SK-N-SH (cell line): ENCODE results near the gene HLA-DQA2. TPM values are rescaled to one million over a fixed set of nuclear protein-coding genes. Genes with fewer than 3 reads are reported as not detected.

ENCODE experiments used
- CTCF ChIA-PET: fragments of 300-600, 350-600 bp; formaldehyde crosslinking; extraction: SDS; loops from one replicate; lab custom pipeline; 2021; lab: Yijun Ruan, JAX
- POLR2A ChIA-PET: fragments of 350-600 bp; sonication (Branson Sonifier 250); formaldehyde crosslinking; extraction: SDS; loops from one replicate; lab custom pipeline; 2020; ENCODE audit warnings: antibody characterized with exemption, inconsistent platforms; lab: Yijun Ruan, JAX
- DNase-seq: peaks from one replicate; pipeline ENCODE4 v3.0.0; 2012
- H2AFZ ChIP-seq: fragments of 200-600 bp; sonication (generic); 2 replicates; pipeline ENCODE4 v1.8.1; 2016; ENCODE audit warnings: antibody characterized with exemption, mild to moderate bottlenecking, low read depth
- H3F3A ChIP-seq: fragments of 200-600 bp; sonication (generic); replicated peaks from 2 replicates; pipeline ENCODE3; 2016; ENCODE audit warnings: antibody characterized with exemption, mild to moderate bottlenecking; ENCODE audit not compliant: insufficient read depth
- H3K27ac ChIP-seq, 2 experiments: fragments of 200-500 bp in 1 of 2; fragments of 200-600 bp in 1 of 2; sonication (Bioruptor generic) in 1 of 2; sonication (generic), shearing (Covaris generic) in 1 of 2; 2 replicates each; pipeline versions ENCODE4 v1.5.1 to v1.6.1; 2014 to 2016; ENCODE audit warnings: low read depth in 2 of 2, inconsistent platforms in 1 of 2, low read length in 1 of 2, mild to moderate bottlenecking in 1 of 2, mixed read lengths in 1 of 2
- H3K27me3 ChIP-seq: fragments of 200-600 bp; sonication (generic), shearing (Covaris generic); 2 replicates; pipeline ENCODE4 v1.6.1; 2016; ENCODE audit warnings: mixed run types; ENCODE audit not compliant: insufficient read depth
- H3K36me3 ChIP-seq, 2 experiments: fragments of 200-500 bp in 1 of 2; fragments of 200-600 bp in 1 of 2; sonication (Bioruptor generic) in 1 of 2; sonication (generic) in 1 of 2; replicated peaks in 1 of 2; 2 replicates each; pipeline versions ENCODE3 to v1.5.1; 2014 to 2016; ENCODE audit warnings: low read length in 1 of 2, mild to moderate bottlenecking in 1 of 2; ENCODE audit not compliant: insufficient read depth in 2 of 2, control insufficient read depth in 1 of 2
- H3K4me1 ChIP-seq, 2 experiments: fragments of 200-500 bp in 1 of 2; fragments of 200-600 bp in 1 of 2; sonication (Bioruptor generic) in 1 of 2; sonication (generic), shearing (Covaris generic) in 1 of 2; 2 replicates each; pipeline versions ENCODE4 v1.5.1 to v1.6.1; 2014 to 2016; ENCODE audit warnings: low read depth in 1 of 2, low read length in 1 of 2, mixed run types in 1 of 2; ENCODE audit not compliant: insufficient read depth in 2 of 2, control insufficient read depth in 1 of 2
- H3K4me2 ChIP-seq: fragments of 200-600 bp; sonication (generic), shearing (Covaris generic); 2 replicates; pipeline ENCODE4 v1.6.1; 2017; ENCODE audit warnings: mixed run types
- H3K4me3 ChIP-seq, 2 experiments: fragments of 200-500 bp in 1 of 2; fragments of 200-600 bp in 1 of 2; sonication (Bioruptor generic) in 1 of 2; sonication (generic), shearing (Covaris generic) in 1 of 2; 2 replicates each; pipeline versions ENCODE4 v1.5.1 to v1.8.1; 2014 to 2016; ENCODE audit warnings: low read depth in 2 of 2, inconsistent platforms in 1 of 2, low read length in 1 of 2, mild to moderate bottlenecking in 1 of 2, mixed read lengths in 1 of 2, moderate library complexity in 1 of 2
- H3K79me2 ChIP-seq: fragments of 200-600 bp; sonication (generic); 2 replicates; pipeline ENCODE4 v1.8.1; 2017; ENCODE audit warnings: mild to moderate bottlenecking; ENCODE audit not compliant: insufficient read depth
- H3K9ac ChIP-seq: fragments of 200-600 bp; sonication (generic); 2 replicates; pipeline ENCODE4 v1.6.1; 2017; ENCODE audit warnings: mixed run types
- H3K9me2 ChIP-seq: fragments of 200-600 bp; sonication (generic); 2 replicates; pipeline ENCODE4 v1.6.1; 2017; ENCODE audit warnings: mixed run types
- H3K9me3 ChIP-seq: fragments of 200-600 bp; sonication (generic); 2 replicates; pipeline ENCODE4 v1.6.1; 2017; ENCODE audit warnings: mixed run types, mild to moderate bottlenecking, moderate library complexity
- H4K20me1 ChIP-seq: fragments of 200-600 bp; sonication (generic); 2 replicates; pipeline ENCODE4 v1.6.1; 2017; ENCODE audit warnings: mild to moderate bottlenecking, mixed run types; ENCODE audit not compliant: insufficient read depth
- CHD2 ChIP-seq: fragments of 150-350 bp; IDR thresholded peaks from 2 replicates; pipeline ENCODE4 v1.6.1; 2018; ENCODE audit warnings: low read length; ENCODE audit not compliant: partially characterized antibody
- EP300 ChIP-seq, 2 experiments: IDR thresholded peaks; 2 replicates each; pipeline versions ENCODE4 v1.4.0 to v1.6.1; 2012; ENCODE audit warnings: borderline replicate concordance in 1 of 2, low read depth in 1 of 2, low read length in 1 of 2
- EZH2phosphoT487 ChIP-seq: fragments of 200-600 bp; sonication (generic); IDR thresholded peaks from 2 replicates; pipeline ENCODE4 v1.6.1; 2017; ENCODE audit warnings: low read depth, mixed run types, mild to moderate bottlenecking, antibody characterized with exemption, moderate library complexity, borderline replicate concordance
- GABPA ChIP-seq: IDR thresholded peaks from 2 replicates; pipeline ENCODE4 v1.4.0; 2012; ENCODE audit warnings: low read depth, mild to moderate bottlenecking
- GATA2 ChIP-seq: sonication (generic); formaldehyde crosslinking; IDR thresholded peaks from 2 replicates; pipeline ENCODE4 v1.5.0; 2020; ENCODE audit warnings: mild to moderate bottlenecking, missing genetic modification reagents
- MAX ChIP-seq: IDR thresholded peaks from 2 replicates; pipeline ENCODE4 v1.4.0; 2012; ENCODE audit warnings: low read depth
- MEF2A ChIP-seq: IDR thresholded peaks from 2 replicates; pipeline ENCODE4 v1.4.0; 2012; ENCODE audit warnings: low read depth, borderline replicate concordance
- MXI1 ChIP-seq: IDR thresholded peaks from 2 replicates; pipeline ENCODE4 v1.6.1; 2012; ENCODE audit warnings: mild to moderate bottlenecking, low read depth, low read length, improper control_type of control experiment
- NFIC ChIP-seq: IDR thresholded peaks from 2 replicates; pipeline ENCODE4 v1.4.0; 2012; ENCODE audit warnings: borderline replicate concordance
- NRF1 ChIP-seq: IDR thresholded peaks from 2 replicates; pipeline ENCODE4 v1.6.1; 2012; ENCODE audit warnings: low read depth, mild to moderate bottlenecking, low read length
- POLR2AphosphoS5 ChIP-seq: IDR thresholded peaks from 2 replicates; pipeline ENCODE4 v1.6.1; 2012; ENCODE audit warnings: low read depth, low read length
- RAD21 ChIP-seq: IDR thresholded peaks from 2 replicates; pipeline ENCODE4 v1.6.1; 2012; ENCODE audit warnings: mild to moderate bottlenecking, low read length
- SMC3 ChIP-seq: IDR thresholded peaks from 2 replicates; pipeline ENCODE4 v1.6.1; 2012; ENCODE audit warnings: low read depth, low read length, improper control_type of control experiment
- TCF12 ChIP-seq: IDR thresholded peaks from 2 replicates; pipeline ENCODE4 v1.4.0; 2012
- YY1 ChIP-seq: IDR thresholded peaks from 2 replicates; pipeline ENCODE4 v1.4.0; 2012; ENCODE audit warnings: low read depth, mild to moderate bottlenecking
- WGBS: methylation state at CpG from one replicate; pipeline ENCODE4 v1.1.6; 2017; ENCODE audit warnings: low lambda C conversion rate; 5-methylcytosine and 5-hydroxymethylcytosine counted together
- polyA plus RNA-seq, 3 experiments: library from polyadenylated mRNA; depleted of rRNA; stranded (reverse); fragments of >200 nt; gene quantifications; 2 replicates each; pipeline ENCODE4 v1.2.3, GENCODE V29; 2012
- TF ChIP-seq, protein P1 (sequence below): IDR thresholded peaks from 2 replicates; pipeline ENCODE4 v1.6.1; 2012; ENCODE audit warnings: mild to moderate bottlenecking, low read depth, low read length, moderate library complexity
- TF ChIP-seq, protein P2 (sequence below): fragments of 150-350 bp; IDR thresholded peaks from 2 replicates; pipeline ENCODE4 v1.6.1; 2016; ENCODE audit warnings: mild to moderate bottlenecking, low read depth, low read length

HLA-DQA2 gene
- polyA plus RNA-seq, 1 of the 3 experiments (the other 2 are of a cell fraction): not detected

DNA sequence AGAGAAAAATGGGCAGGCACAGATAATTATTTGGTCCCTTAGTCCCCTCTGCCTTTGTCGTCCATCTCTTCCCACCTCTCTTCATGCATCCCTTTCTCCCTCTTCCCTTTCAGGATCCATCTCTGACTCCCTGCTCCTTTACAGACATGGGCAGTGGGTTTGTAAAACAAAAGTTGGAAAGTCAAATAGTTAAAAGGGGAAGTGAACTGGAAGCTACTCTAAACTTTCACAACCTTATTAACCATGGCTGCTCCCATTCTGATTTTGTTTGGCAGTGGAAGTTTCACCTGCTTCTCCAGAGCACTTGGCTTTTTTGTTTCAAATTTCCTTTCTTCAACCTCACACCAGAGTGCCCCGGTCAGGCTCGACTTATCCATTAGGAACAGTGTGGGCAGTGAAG is 1.2 kb downstream of the HLA-DQA2 start:
- no peaks in the 10 kb centered on the region for H3K9me2 ChIP-seq
- H2AFZ ChIP-seq: no peak overlapping the region
- no peak overlapping the region for H3K4me2 ChIP-seq
- no peak overlapping the region for H3K27ac ChIP-seq
- H3K36me3 ChIP-seq: no peaks in the 10 kb centered on the region
- H3K79me2 ChIP-seq: no peaks in the 10 kb centered on the region
- H3K27me3 ChIP-seq: peaks cover 21% of the 10 kb centered on the region
- ChIA-PET CTCF (no interaction called here), POLR2A (no interaction called here)
- no peak for DNase-seq
- TF ChIP-seq CHD2: no peak
- TF ChIP-seq NFIC: no peak
- TF ChIP-seq, protein P1, sequence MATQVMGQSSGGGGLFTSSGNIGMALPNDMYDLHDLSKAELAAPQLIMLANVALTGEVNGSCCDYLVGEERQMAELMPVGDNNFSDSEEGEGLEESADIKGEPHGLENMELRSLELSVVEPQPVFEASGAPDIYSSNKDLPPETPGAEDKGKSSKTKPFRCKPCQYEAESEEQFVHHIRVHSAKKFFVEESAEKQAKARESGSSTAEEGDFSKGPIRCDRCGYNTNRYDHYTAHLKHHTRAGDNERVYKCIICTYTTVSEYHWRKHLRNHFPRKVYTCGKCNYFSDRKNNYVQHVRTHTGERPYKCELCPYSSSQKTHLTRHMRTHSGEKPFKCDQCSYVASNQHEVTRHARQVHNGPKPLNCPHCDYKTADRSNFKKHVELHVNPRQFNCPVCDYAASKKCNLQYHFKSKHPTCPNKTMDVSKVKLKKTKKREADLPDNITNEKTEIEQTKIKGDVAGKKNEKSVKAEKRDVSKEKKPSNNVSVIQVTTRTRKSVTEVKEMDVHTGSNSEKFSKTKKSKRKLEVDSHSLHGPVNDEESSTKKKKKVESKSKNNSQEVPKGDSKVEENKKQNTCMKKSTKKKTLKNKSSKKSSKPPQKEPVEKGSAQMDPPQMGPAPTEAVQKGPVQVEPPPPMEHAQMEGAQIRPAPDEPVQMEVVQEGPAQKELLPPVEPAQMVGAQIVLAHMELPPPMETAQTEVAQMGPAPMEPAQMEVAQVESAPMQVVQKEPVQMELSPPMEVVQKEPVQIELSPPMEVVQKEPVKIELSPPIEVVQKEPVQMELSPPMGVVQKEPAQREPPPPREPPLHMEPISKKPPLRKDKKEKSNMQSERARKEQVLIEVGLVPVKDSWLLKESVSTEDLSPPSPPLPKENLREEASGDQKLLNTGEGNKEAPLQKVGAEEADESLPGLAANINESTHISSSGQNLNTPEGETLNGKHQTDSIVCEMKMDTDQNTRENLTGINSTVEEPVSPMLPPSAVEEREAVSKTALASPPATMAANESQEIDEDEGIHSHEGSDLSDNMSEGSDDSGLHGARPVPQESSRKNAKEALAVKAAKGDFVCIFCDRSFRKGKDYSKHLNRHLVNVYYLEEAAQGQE: no peak
- TF ChIP-seq RAD21: no peak
- no peak for TF ChIP-seq EP300 (IDR thresholded peaks at IDR 0.05; ENCODE audit: borderline replicate concordance in 1 of 2, low read depth in 1 of 2, low read length in 1 of 2)
- no peak for TF ChIP-seq SMC3
- no peak for TF ChIP-seq MEF2A
- no peak for TF ChIP-seq POLR2AphosphoS5
- no peak for TF ChIP-seq EZH2phosphoT487
- TF ChIP-seq MXI1: no peak
- no peak for TF ChIP-seq GABPA
- TF ChIP-seq, protein P2, sequence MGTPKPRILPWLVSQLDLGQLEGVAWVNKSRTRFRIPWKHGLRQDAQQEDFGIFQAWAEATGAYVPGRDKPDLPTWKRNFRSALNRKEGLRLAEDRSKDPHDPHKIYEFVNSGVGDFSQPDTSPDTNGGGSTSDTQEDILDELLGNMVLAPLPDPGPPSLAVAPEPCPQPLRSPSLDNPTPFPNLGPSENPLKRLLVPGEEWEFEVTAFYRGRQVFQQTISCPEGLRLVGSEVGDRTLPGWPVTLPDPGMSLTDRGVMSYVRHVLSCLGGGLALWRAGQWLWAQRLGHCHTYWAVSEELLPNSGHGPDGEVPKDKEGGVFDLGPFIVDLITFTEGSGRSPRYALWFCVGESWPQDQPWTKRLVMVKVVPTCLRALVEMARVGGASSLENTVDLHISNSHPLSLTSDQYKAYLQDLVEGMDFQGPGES: no peak
- TF ChIP-seq MAX: no peak
- no peak for TF ChIP-seq GATA2 (CRISPR knock-in tag)
- TF ChIP-seq YY1: no peak
- no peak for TF ChIP-seq NRF1
- no peak for TF ChIP-seq TCF12
- no peaks in the 10 kb centered on the region for H3K4me1 ChIP-seq
- 5% methylated on average over 3 of the region's 3 CpGs for WGBS
- H4K20me1 ChIP-seq: no peaks in the 10 kb centered on the region
- no peak overlapping the region for H3K9ac ChIP-seq
- H3F3A ChIP-seq: no peaks in the 10 kb centered on the region
- no peak overlapping the region for H3K4me3 ChIP-seq
- H3K9me3 ChIP-seq: no peaks in the 10 kb centered on the region
